CD14-positive monocyte (primary cell): ENCODE results near the gene KIF26B. TPM values are rescaled to one million over a fixed set of nuclear protein-coding genes. Genes with fewer than 3 reads are reported as not detected.

Experiments
- DNase-seq, 3 donors: peaks; one replicate each; pipeline ENCODE4 v3.0.0-alpha.2; 2011 to 2022
- H2AFZ ChIP-seq: 2 replicates; pipeline ENCODE4 v1.6.0; 2012; ENCODE audit warnings: mild to moderate bottlenecking, low read depth, low read length, inconsistent platforms; ENCODE audit not compliant: insufficient read depth, poor library complexity, severe bottlenecking
- H3K27ac ChIP-seq, 2 donors: 1 replicate in 1 of 2; 2 replicates in 1 of 2; pipeline ENCODE4 v1.5.1; 2012 to 2013; ENCODE audit warnings: low read length in 2 of 2, control low read depth in 1 of 2, inconsistent platforms in 1 of 2, low read depth in 1 of 2, mild to moderate bottlenecking in 1 of 2
- H3K27me3 ChIP-seq, 2 donors: one replicate each; pipeline versions ENCODE4 v1.6.0 to v1.6.1; 2011 to 2013; ENCODE audit warnings: low read length in 2 of 2; ENCODE audit not compliant: control insufficient read depth in 2 of 2, insufficient read depth in 2 of 2
- H3K36me3 ChIP-seq, 2 donors: replicated peaks in 1 of 2; 1 replicate in 1 of 2; 2 replicates in 1 of 2; pipeline versions ENCODE4 v1.5.1 to v1.6.1; 2012 to 2013; ENCODE audit warnings: low read length in 2 of 2, control low read depth in 1 of 2, inconsistent platforms in 1 of 2, mild to moderate bottlenecking in 1 of 2; ENCODE audit not compliant: insufficient read depth in 2 of 2, control insufficient read depth in 1 of 2
- H3K4me1 ChIP-seq, 2 donors: 1 replicate in 1 of 2; 2 replicates in 1 of 2; pipeline versions ENCODE4 v1.5.1 to v1.6.1; 2012 to 2013; ENCODE audit warnings: low read length in 2 of 2, control low read depth in 1 of 2, inconsistent platforms in 1 of 2, mild to moderate bottlenecking in 1 of 2, moderate library complexity in 1 of 2; ENCODE audit not compliant: insufficient read depth in 2 of 2, control insufficient read depth in 1 of 2
- H3K4me2 ChIP-seq: replicated peaks from 2 replicates; pipeline ENCODE3; 2012; ENCODE audit warnings: low read length, moderate library complexity, mild to moderate bottlenecking; ENCODE audit not compliant: poor library complexity, severe bottlenecking; ENCODE audit errors: extremely low read depth
- H3K4me3 ChIP-seq, 3 experiments: fragments of 200-600 bp in 1 of 3; sonication (generic) in 1 of 3; replicated peaks in 1 of 3; 1 replicate in 2 of 3; 2 replicates in 1 of 3; pipeline ENCODE4 v1.5.1; 2011 to 2013; ENCODE audit warnings: low read length in 3 of 3, mild to moderate bottlenecking in 3 of 3, control low read depth in 2 of 3, low read depth in 2 of 3, inconsistent platforms in 1 of 3, moderate library complexity in 1 of 3
- H3K79me2 ChIP-seq: 2 replicates; pipeline ENCODE4 v1.6.0; 2012; ENCODE audit warnings: mild to moderate bottlenecking, control low read depth, inconsistent platforms, low read length, moderate library complexity; ENCODE audit not compliant: insufficient read depth
- H3K9ac ChIP-seq: 2 replicates; pipeline ENCODE4 v1.6.0; 2017; ENCODE audit warnings: low read length, mild to moderate bottlenecking; ENCODE audit not compliant: insufficient read depth, poor library complexity, severe bottlenecking
- H3K9me3 ChIP-seq, 2 donors: replicated peaks in 1 of 2; 1 replicate in 1 of 2; 2 replicates in 1 of 2; pipeline versions ENCODE4 v1.5.1 to v1.6.1; 2012 to 2013; ENCODE audit warnings: low read length in 2 of 2, control low read depth in 1 of 2; ENCODE audit not compliant: control insufficient read depth in 1 of 2, insufficient read depth in 1 of 2
- H4K20me1 ChIP-seq: 2 replicates; pipeline ENCODE4 v1.6.0; 2012; ENCODE audit warnings: mild to moderate bottlenecking, low read length, control low read depth, moderate library complexity; ENCODE audit not compliant: insufficient read depth
- H3K27ac Mint-ChIP-seq, 7 donors: one replicate each; pipeline ENCODE4 v1.8.0; 2020; ENCODE audit warnings: mild to moderate bottlenecking in 7 of 7, mixed read lengths in 7 of 7, moderate library complexity in 6 of 7, inconsistent platforms in 2 of 7
- H3K27me3 Mint-ChIP-seq, 3 donors: one replicate each; pipeline ENCODE4 v1.8.0; 2021 to 2022; ENCODE audit warnings: low read depth in 3 of 3, mild to moderate bottlenecking in 3 of 3, mixed read lengths in 3 of 3, moderate library complexity in 3 of 3, inconsistent platforms in 1 of 3
- H3K36me3 Mint-ChIP-seq, 2 donors: one replicate each; pipeline ENCODE4 v1.8.0; 2020; ENCODE audit warnings: mixed read lengths in 2 of 2, inconsistent platforms in 1 of 2, mild to moderate bottlenecking in 1 of 2
- H3K4me1 Mint-ChIP-seq: one replicate; pipeline ENCODE4 v1.8.0; 2020; ENCODE audit warnings: mild to moderate bottlenecking, mixed read lengths
- H3K4me3 Mint-ChIP-seq, 2 donors: one replicate each; pipeline ENCODE4 v1.8.0; 2020; ENCODE audit warnings: mild to moderate bottlenecking in 2 of 2, mixed read lengths in 2 of 2, moderate library complexity in 1 of 2
- H3K9me3 Mint-ChIP-seq, 7 donors: one replicate each; pipeline ENCODE4 v1.8.0; 2020 to 2022; ENCODE audit warnings: mixed read lengths in 7 of 7, mild to moderate bottlenecking in 6 of 7, moderate library complexity in 6 of 7, inconsistent platforms in 2 of 7
- CTCF ChIP-seq: fragments of 200-600 bp; IDR thresholded peaks from one replicate; pipeline ENCODE4 v1.8.0; 2022; ENCODE audit warnings: antibody characterized with exemption, mild to moderate bottlenecking
- WGBS: methylation state at CpG from one replicate; pipeline ENCODE4 v1.1.5; 2013; ENCODE audit warnings: missing lambda C conversion rate; ENCODE audit not compliant: insufficient coverage; 5-methylcytosine and 5-hydroxymethylcytosine counted together
- intact Hi-C, 2 donors: fragments of 100-400 bp; cut with micrococcal nuclease; formaldehyde crosslinking; loops; one replicate each; pipeline versions ENCODE4 v1.15.0 to v1.15.1; 2023
- polyA plus RNA-seq, 3 donors: library from polyadenylated mRNA; depleted of rRNA in 1 of 3; unstranded in 2 of 3; stranded (reverse) in 1 of 3; fragments of 300-500 nt in 2 of 3; fragments of >200 nt in 1 of 3; fragmentation: Illumina TruSeq in 2 of 3; gene quantifications; 1 replicate in 2 of 3; 2 replicates in 1 of 3; pipeline ENCODE4 v1.2.3, GENCODE V29; 2012 to 2021

Gene KIF26B
- polyA plus RNA-seq, 3 donors: 0.01 to 0.05 TPM; not detected in 1

- no peaks in the 10 kb centered on the region for H3K79me2 ChIP-seq
- Mint-ChIP-seq H3K9me3 (no peaks in the 10 kb centered on the region), H3K27me3 (peaks cover 21 to 35% (median 29%) of the 10 kb centered on the region in 3 donors), H3K27ac (no peak overlapping the region), H3K36me3 (peaks cover 0 to 1% of the 10 kb centered on the region in 2 donors), H3K4me3 (peak overlapping the region in 1 of 2 donors; percentile 9), H3K4me1 (peaks cover 25% of the 10 kb centered on the region)
- no peaks in the 10 kb centered on the region for H4K20me1 ChIP-seq
- intact Hi-C loops: loop anchor here in 1 of 2 donors (5.0 kb wide), 1 partner anchor 717 kb away; no protein-coding TSS in a partner anchor
- no peak overlapping the region for H3K27ac ChIP-seq
- WGBS: 45% methylated on average over 9 of the region's 9 CpGs
- peaks cover 0 to 4% of the 10 kb centered on the region in 2 donors for H3K27me3 ChIP-seq
- peaks cover 11 to 16% of the 10 kb centered on the region in 2 donors for H3K4me1 ChIP-seq
- H3K9ac ChIP-seq: no peak overlapping the region
- no peak overlapping the region for H3K4me3 ChIP-seq
- H3K36me3 ChIP-seq: no peaks in the 10 kb centered on the region
- H3K9me3 ChIP-seq: no peaks in the 10 kb centered on the region
- H2AFZ ChIP-seq: peak overlapping the region; percentile 44
- DNase-seq: peak in 2 of 3 donors; percentile 6 to 47
- no peak for TF ChIP-seq CTCF
- H3K4me2 ChIP-seq: peak overlapping the region; percentile 35
Measured at GRCh38 chr1:245604979-245605378, 450.2 kb downstream of the KIF26B start.

GRCh38 chr1:245605480-245606156 lies 450.8 kb downstream of the KIF26B start:
- Mint-ChIP-seq H3K36me3 (peaks cover 0 to 1% of the 10 kb centered on the region in 2 donors), H3K4me1 (peaks cover 25% of the 10 kb centered on the region), H3K4me3 (no peak overlapping the region), H3K27ac (no peak overlapping the region), H3K27me3 (peaks cover 21 to 39% (median 29%) of the 10 kb centered on the region in 3 donors), H3K9me3 (no peaks in the 10 kb centered on the region)
- Histone ChIP-seq H3K27ac (no peak overlapping the region), H3K4me2 (peak overlapping the region; percentile 35), H3K4me1 (peaks cover 11 to 16% of the 10 kb centered on the region in 2 donors), H2AFZ (peak overlapping the region; percentile 44), H3K27me3 (peaks cover 0 to 4% of the 10 kb centered on the region in 2 donors), H3K79me2 (no peaks in the 10 kb centered on the region), H4K20me1 (no peaks in the 10 kb centered on the region), H3K4me3 (no peak overlapping the region), H3K9me3 (no peaks in the 10 kb centered on the region), H3K36me3 (no peaks in the 10 kb centered on the region), H3K9ac (no peak overlapping the region)
- no peak for DNase-seq
- whole genome bisulfite sequencing: 49% methylated on average over 13 of the region's 14 CpGs
- intact Hi-C loops: loop anchor here in 1 of 2 donors (5.0 kb wide), 1 partner anchor 717 kb away; no protein-coding TSS in a partner anchor
- no peak for TF ChIP-seq CTCF
